ENCODE measurements around the gene TAF6L. TPM values are rescaled to one million over a fixed set of nuclear protein-coding genes. Genes with fewer than 3 reads are reported as not detected.
"Not testable (repeated sequence)": the region's sequence is repeated elsewhere in the genome, so short reads cannot be mapped to it uniquely, and the experiment has no call there.

Gene TAF6L
- total RNA-seq, 2 donors from 2014 or later = 5.8 to 9.5 TPM

DNA sequence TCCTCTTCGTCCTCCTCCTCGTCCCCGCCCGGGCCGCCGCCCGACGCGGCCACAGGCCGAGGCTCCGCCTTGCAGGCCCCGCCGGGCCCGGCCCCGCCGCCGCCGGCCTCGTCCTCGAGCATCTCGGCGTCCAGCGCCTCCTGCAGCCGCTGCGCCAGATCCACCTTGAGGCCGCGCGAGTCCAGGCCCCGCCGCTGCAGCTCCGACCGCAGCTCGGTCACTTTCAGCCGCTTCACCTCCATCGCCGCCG, 44.4 kb upstream of the TAF6L start:
- H3K36me3 ChIP-seq = peaks cover 25% of the 10 kb centered on the region
- peaks cover 0 to 54% of the 10 kb centered on the region in 2 donors for H3K4me1 ChIP-seq
- TF ChIP-seq, protein P1, sequence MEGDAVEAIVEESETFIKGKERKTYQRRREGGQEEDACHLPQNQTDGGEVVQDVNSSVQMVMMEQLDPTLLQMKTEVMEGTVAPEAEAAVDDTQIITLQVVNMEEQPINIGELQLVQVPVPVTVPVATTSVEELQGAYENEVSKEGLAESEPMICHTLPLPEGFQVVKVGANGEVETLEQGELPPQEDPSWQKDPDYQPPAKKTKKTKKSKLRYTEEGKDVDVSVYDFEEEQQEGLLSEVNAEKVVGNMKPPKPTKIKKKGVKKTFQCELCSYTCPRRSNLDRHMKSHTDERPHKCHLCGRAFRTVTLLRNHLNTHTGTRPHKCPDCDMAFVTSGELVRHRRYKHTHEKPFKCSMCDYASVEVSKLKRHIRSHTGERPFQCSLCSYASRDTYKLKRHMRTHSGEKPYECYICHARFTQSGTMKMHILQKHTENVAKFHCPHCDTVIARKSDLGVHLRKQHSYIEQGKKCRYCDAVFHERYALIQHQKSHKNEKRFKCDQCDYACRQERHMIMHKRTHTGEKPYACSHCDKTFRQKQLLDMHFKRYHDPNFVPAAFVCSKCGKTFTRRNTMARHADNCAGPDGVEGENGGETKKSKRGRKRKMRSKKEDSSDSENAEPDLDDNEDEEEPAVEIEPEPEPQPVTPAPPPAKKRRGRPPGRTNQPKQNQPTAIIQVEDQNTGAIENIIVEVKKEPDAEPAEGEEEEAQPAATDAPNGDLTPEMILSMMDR (IDR thresholded peaks at IDR 0.05) = no peak

DNA sequence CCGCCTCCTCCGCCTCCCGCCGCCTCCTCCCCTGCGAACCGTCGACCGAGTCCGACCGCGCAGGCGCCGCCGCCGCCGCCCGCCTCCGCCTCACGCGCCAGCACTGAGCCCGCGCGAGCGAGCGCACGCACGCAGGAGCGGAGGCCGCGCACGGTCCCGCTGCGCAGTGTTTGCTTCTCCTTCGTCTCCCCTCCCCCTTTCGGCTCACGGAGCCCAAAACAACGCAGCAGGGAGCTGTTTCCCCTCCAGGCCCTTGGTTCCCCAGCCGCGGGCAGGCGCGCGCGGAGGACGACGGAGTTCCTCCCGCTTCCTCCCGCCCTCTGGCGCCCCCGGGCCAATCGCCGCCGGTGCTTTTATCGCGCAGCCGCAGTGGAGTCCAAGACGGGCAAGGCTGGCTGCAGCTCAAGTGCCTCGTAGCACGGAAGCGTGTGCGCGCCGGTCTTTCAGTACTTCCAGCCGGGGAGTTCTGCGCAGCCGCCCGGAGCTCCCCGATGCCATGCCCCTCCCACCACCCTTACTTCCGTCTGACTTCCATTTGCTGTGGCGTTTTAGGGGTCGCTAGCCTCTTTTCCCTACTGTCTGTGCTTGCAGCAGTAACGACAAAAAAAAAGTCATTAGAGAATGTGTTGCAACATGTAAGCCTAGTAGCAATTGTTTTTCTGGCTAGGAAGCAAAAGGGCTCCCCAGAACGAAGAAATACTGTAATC, 43.9 kb upstream of the TAF6L start, which contains the start of gene HNRNPUL2:
HNRNPUL2 (minus strand) TSS at position 293 of the 707 bp plus-strand sequence. CDS start 301 bp downstream, outside the sequence.
- peak; percentile 98 for DNase-seq (ENCODE audit: low spot score)
- Histone ChIP-seq H3K27ac (peak within 1 kb of the TSS; percentile 94 to 98), H3K4me1 (peaks cover 0 to 54% of the 10 kb centered on the region in 2 donors), H3K4me3 (peak within 1 kb of the TSS; percentile 76 to 82), H3K36me3 (peaks cover 21% of the 10 kb centered on the region), H3K27me3 (no peaks in the 10 kb centered on the region), H3K9me3 (no peaks in the 10 kb centered on the region)
- TF ChIP-seq, protein P1 (IDR thresholded peaks at IDR 0.05) = no peak

More for the DNA sequence above, 44.4 kb upstream of the TAF6L start:
- Histone ChIP-seq H3K27me3 (no peaks in the 10 kb centered on the region), H3K4me3 (peak overlapping the region; percentile 76 to 82), H3K27ac (peak overlapping the region; percentile 94 to 98), H3K9me3 (no peaks in the 10 kb centered on the region)
- DNase-seq (ENCODE audit: low spot score) = no peak

DNA sequence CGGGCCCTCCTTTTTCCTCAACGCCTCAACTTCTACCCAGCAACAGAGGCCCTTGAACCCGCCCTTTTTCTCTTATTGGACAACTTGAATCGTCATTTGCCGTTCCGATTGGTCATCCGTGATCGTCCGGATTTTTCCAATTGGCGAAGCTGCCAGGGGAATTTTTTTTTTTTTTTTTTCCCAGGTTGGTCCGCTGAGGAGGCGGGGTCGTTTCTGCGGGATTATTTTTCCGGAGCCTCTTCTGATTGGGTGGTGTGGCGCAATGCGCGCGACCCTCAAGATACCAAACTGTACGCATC, 43.4 kb upstream of the TAF6L start:
- Histone ChIP-seq H3K4me3 (peak overlapping the region; percentile 76 to 82), H3K4me1 (peaks cover 0 to 54% of the 10 kb centered on the region in 2 donors), H3K27ac (peak overlapping the region; percentile 94 to 98), H3K27me3 (no peaks in the 10 kb centered on the region), H3K9me3 (no peaks in the 10 kb centered on the region), H3K36me3 (peaks cover 18% of the 10 kb centered on the region)
- DNase-seq (ENCODE audit: low spot score) = peak; percentile 90
- TF ChIP-seq, protein P1 (IDR thresholded peaks at IDR 0.05) = no peak

DNA sequence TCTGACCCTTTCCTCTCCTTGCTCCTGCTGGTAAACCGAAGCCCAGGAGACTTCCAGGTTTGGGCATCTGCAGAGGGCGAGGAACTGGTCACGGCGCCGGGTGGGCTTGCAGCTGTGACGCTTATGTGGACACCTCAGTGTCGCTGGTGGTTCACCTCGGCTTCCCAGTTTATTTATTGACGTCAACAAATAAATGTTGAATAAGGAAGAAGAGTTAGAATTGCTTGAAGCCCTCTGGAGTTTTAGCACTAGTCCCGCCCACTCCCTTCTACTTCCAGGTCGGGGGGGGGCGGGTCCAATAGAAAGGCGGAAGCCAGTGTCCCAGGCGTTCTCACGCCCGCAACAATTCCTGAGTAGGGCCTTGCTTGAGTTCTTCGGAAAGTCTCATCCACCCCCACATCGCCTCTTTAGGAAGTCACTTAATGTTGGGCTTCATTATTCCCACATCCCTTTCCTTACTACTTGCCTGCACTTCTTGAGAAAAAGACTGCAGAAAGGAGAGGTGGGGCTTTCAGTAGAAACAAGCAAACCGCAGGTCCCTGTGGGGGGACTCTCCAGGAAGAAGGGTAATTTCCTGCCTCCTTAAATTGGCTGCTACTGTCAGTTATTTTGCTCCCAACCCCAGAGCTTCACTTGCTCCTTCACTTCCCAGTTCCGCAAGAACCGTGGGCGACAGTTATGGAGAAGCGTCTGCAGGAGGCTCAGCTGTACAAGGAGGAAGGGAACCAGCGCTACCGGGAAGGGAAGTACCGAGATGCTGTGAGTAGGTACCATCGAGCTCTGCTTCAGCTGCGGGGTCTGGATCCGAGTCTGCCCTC, 42.8 kb upstream of the TAF6L start, which contains the start of gene TTC9C:
TTC9C (plus strand) TSS at position 316 of the 818 bp plus-strand sequence; CDS start at position 679, 363 bp downstream.
- Histone ChIP-seq H3K4me3 (peak within 1 kb of the TSS; percentile 76 to 82), H3K36me3 (peaks cover 18% of the 10 kb centered on the region), H3K27me3 (no peaks in the 10 kb centered on the region), H3K9me3 (no peaks in the 10 kb centered on the region), H3K27ac (peak within 1 kb of the TSS; percentile 94 to 98), H3K4me1 (peaks cover 0 to 54% of the 10 kb centered on the region in 2 donors)
- TF ChIP-seq, protein P1 (IDR thresholded peaks at IDR 0.05) = no peak
- DNase-seq (ENCODE audit: low spot score) = peak; percentile 93

DNA sequence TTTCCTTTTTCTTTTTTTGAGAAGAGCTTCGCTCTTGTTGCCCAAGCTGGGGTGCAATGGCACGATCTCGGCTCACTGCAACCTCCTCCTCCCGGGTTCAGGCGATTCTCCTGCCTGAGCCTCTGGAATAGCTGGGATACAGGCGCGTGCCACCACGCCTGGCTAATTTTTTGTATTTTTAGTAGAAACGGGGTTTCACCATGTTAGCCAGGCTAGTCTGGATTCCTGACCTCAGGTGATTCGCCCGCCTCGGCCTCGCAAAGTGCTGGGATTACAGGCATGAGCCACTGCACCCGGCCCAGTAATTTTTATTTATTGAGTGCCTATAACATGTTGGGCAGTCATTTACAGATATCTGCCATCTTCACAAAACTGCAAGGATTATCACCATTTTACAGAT, 41.1 kb upstream of the TAF6L start:
- DNase-seq (ENCODE audit: low spot score); H3K9me3 ChIP-seq; H3K27me3 ChIP-seq; H3K27ac ChIP-seq: not testable (repeated sequence)
- Histone ChIP-seq H3K4me3 (peak overlapping the region in 1 of 2 donors; percentile 82), H3K4me1 (peaks cover 0 to 38% of the 10 kb centered on the region in 2 donors), H3K36me3 (peaks cover 27% of the 10 kb centered on the region)

DNA sequence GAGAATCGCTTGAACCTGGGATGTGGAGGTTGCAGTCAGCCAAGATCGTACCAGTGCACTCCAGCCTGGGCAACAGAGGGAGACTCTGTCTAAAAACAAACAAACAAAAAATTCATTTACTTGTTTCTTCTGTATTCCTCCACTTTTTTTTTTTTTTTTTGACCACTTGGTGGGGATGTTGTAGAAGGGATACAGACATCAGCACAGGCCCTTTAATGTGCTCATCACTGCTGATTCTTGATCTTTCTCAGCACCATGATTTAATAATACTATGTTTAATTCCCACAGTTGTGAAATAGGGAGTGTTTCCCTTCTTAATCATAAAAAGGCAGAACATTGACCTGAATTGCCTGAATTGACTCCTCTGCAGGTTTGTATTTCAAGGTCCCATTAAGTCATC, 38.4 kb upstream of the TAF6L start:
- no peaks in the 10 kb centered on the region for H3K9me3 ChIP-seq

More for the DNA sequence above, 38.4 kb upstream of the TAF6L start:
- TF ChIP-seq, protein P1 (IDR thresholded peaks at IDR 0.05) = no peak
- Histone ChIP-seq H3K27ac (no peak overlapping the region), H3K27me3 (no peaks in the 10 kb centered on the region), H3K4me3 (no peak overlapping the region), H3K4me1 (peaks cover 0 to 28% of the 10 kb centered on the region in 2 donors), H3K36me3 (peaks cover 47% of the 10 kb centered on the region)
- DNase-seq (ENCODE audit: low spot score) = no peak

Data from right atrium auricular region (tissue), 2 donors.